CD14-positive monocyte (primary cell): ENCODE data around the gene FGFR2. TPM values are rescaled to one million over a fixed set of nuclear protein-coding genes. Genes with fewer than 3 reads are reported as not detected.

Source experiments
- DNase-seq, 3 donors: peaks; one replicate each; pipeline ENCODE4 v3.0.0-alpha.2; 2011 to 2022
- H2AFZ ChIP-seq: 2 replicates; pipeline ENCODE4 v1.6.0; 2012; ENCODE audit warnings: mild to moderate bottlenecking, low read depth, low read length, inconsistent platforms; ENCODE audit not compliant: insufficient read depth, poor library complexity, severe bottlenecking
- H3K27ac ChIP-seq, 2 donors: 1 replicate in 1 of 2; 2 replicates in 1 of 2; pipeline ENCODE4 v1.5.1; 2012 to 2013; ENCODE audit warnings: low read length in 2 of 2, control low read depth in 1 of 2, inconsistent platforms in 1 of 2, low read depth in 1 of 2, mild to moderate bottlenecking in 1 of 2
- H3K27me3 ChIP-seq, 2 donors: one replicate each; pipeline versions ENCODE4 v1.6.0 to v1.6.1; 2011 to 2013; ENCODE audit warnings: low read length in 2 of 2; ENCODE audit not compliant: control insufficient read depth in 2 of 2, insufficient read depth in 2 of 2
- H3K36me3 ChIP-seq, 2 donors: replicated peaks in 1 of 2; 1 replicate in 1 of 2; 2 replicates in 1 of 2; pipeline versions ENCODE4 v1.5.1 to v1.6.1; 2012 to 2013; ENCODE audit warnings: low read length in 2 of 2, control low read depth in 1 of 2, inconsistent platforms in 1 of 2, mild to moderate bottlenecking in 1 of 2; ENCODE audit not compliant: insufficient read depth in 2 of 2, control insufficient read depth in 1 of 2
- H3K4me1 ChIP-seq, 2 donors: 1 replicate in 1 of 2; 2 replicates in 1 of 2; pipeline versions ENCODE4 v1.5.1 to v1.6.1; 2012 to 2013; ENCODE audit warnings: low read length in 2 of 2, control low read depth in 1 of 2, inconsistent platforms in 1 of 2, mild to moderate bottlenecking in 1 of 2, moderate library complexity in 1 of 2; ENCODE audit not compliant: insufficient read depth in 2 of 2, control insufficient read depth in 1 of 2
- H3K4me2 ChIP-seq: replicated peaks from 2 replicates; pipeline ENCODE3; 2012; ENCODE audit warnings: low read length, moderate library complexity, mild to moderate bottlenecking; ENCODE audit not compliant: poor library complexity, severe bottlenecking; ENCODE audit errors: extremely low read depth
- H3K4me3 ChIP-seq, 3 experiments: fragments of 200-600 bp in 1 of 3; sonication (generic) in 1 of 3; replicated peaks in 1 of 3; 1 replicate in 2 of 3; 2 replicates in 1 of 3; pipeline ENCODE4 v1.5.1; 2011 to 2013; ENCODE audit warnings: low read length in 3 of 3, mild to moderate bottlenecking in 3 of 3, control low read depth in 2 of 3, low read depth in 2 of 3, inconsistent platforms in 1 of 3, moderate library complexity in 1 of 3
- H3K79me2 ChIP-seq: 2 replicates; pipeline ENCODE4 v1.6.0; 2012; ENCODE audit warnings: mild to moderate bottlenecking, control low read depth, inconsistent platforms, low read length, moderate library complexity; ENCODE audit not compliant: insufficient read depth
- H3K9ac ChIP-seq: 2 replicates; pipeline ENCODE4 v1.6.0; 2017; ENCODE audit warnings: low read length, mild to moderate bottlenecking; ENCODE audit not compliant: insufficient read depth, poor library complexity, severe bottlenecking
- H3K9me3 ChIP-seq, 2 donors: replicated peaks in 1 of 2; 1 replicate in 1 of 2; 2 replicates in 1 of 2; pipeline versions ENCODE4 v1.5.1 to v1.6.1; 2012 to 2013; ENCODE audit warnings: low read length in 2 of 2, control low read depth in 1 of 2; ENCODE audit not compliant: control insufficient read depth in 1 of 2, insufficient read depth in 1 of 2
- H4K20me1 ChIP-seq: 2 replicates; pipeline ENCODE4 v1.6.0; 2012; ENCODE audit warnings: mild to moderate bottlenecking, low read length, control low read depth, moderate library complexity; ENCODE audit not compliant: insufficient read depth
- H3K27ac Mint-ChIP-seq, 7 donors: one replicate each; pipeline ENCODE4 v1.8.0; 2020; ENCODE audit warnings: mild to moderate bottlenecking in 7 of 7, mixed read lengths in 7 of 7, moderate library complexity in 6 of 7, inconsistent platforms in 2 of 7
- H3K27me3 Mint-ChIP-seq, 3 donors: one replicate each; pipeline ENCODE4 v1.8.0; 2021 to 2022; ENCODE audit warnings: low read depth in 3 of 3, mild to moderate bottlenecking in 3 of 3, mixed read lengths in 3 of 3, moderate library complexity in 3 of 3, inconsistent platforms in 1 of 3
- H3K36me3 Mint-ChIP-seq, 2 donors: one replicate each; pipeline ENCODE4 v1.8.0; 2020; ENCODE audit warnings: mixed read lengths in 2 of 2, inconsistent platforms in 1 of 2, mild to moderate bottlenecking in 1 of 2
- H3K4me1 Mint-ChIP-seq: one replicate; pipeline ENCODE4 v1.8.0; 2020; ENCODE audit warnings: mild to moderate bottlenecking, mixed read lengths
- H3K4me3 Mint-ChIP-seq, 2 donors: one replicate each; pipeline ENCODE4 v1.8.0; 2020; ENCODE audit warnings: mild to moderate bottlenecking in 2 of 2, mixed read lengths in 2 of 2, moderate library complexity in 1 of 2
- H3K9me3 Mint-ChIP-seq, 7 donors: one replicate each; pipeline ENCODE4 v1.8.0; 2020 to 2022; ENCODE audit warnings: mixed read lengths in 7 of 7, mild to moderate bottlenecking in 6 of 7, moderate library complexity in 6 of 7, inconsistent platforms in 2 of 7
- WGBS: methylation state at CpG from one replicate; pipeline ENCODE4 v1.1.5; 2013; ENCODE audit warnings: missing lambda C conversion rate; ENCODE audit not compliant: insufficient coverage; 5-methylcytosine and 5-hydroxymethylcytosine counted together
- intact Hi-C, 2 donors: fragments of 100-400 bp; cut with micrococcal nuclease; formaldehyde crosslinking; loops; one replicate each; pipeline versions ENCODE4 v1.15.0 to v1.15.1; 2023
- polyA plus RNA-seq, 3 donors: library from polyadenylated mRNA; depleted of rRNA in 1 of 3; unstranded in 2 of 3; stranded (reverse) in 1 of 3; fragments of 300-500 nt in 2 of 3; fragments of >200 nt in 1 of 3; fragmentation: Illumina TruSeq in 2 of 3; gene quantifications; 1 replicate in 2 of 3; 2 replicates in 1 of 3; pipeline ENCODE4 v1.2.3, GENCODE V29; 2012 to 2021
- TF ChIP-seq, protein P1 (sequence below): fragments of 200-600 bp; IDR thresholded peaks from one replicate; pipeline ENCODE4 v1.8.0; 2022; ENCODE audit warnings: antibody characterized with exemption, mild to moderate bottlenecking

Gene FGFR2
- polyA plus RNA-seq, 3 donors: not detected

DNA sequence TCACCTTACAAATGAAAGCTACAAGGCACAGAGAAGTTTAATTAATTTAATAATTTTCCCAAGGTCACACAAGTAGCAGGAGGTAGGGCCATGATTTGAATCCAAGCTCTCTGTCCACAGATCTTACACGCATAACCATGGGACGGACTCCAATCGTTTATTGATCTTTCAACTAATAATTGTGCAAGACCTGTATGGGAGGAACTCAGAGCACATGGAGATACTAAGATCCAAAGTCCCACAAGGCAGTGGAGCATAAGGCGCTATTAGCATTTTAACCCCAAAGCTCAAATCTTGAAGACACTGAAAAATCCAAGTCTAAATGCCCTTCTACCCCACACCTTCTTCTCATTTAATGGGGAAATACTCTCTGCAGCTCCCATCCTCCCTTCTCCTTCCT, 143.5 kb downstream of the FGFR2 start:
- intact Hi-C loops: no loop called here
- no peaks in the 10 kb centered on the region for H3K4me1 Mint-ChIP-seq
- TF ChIP-seq, protein P1, sequence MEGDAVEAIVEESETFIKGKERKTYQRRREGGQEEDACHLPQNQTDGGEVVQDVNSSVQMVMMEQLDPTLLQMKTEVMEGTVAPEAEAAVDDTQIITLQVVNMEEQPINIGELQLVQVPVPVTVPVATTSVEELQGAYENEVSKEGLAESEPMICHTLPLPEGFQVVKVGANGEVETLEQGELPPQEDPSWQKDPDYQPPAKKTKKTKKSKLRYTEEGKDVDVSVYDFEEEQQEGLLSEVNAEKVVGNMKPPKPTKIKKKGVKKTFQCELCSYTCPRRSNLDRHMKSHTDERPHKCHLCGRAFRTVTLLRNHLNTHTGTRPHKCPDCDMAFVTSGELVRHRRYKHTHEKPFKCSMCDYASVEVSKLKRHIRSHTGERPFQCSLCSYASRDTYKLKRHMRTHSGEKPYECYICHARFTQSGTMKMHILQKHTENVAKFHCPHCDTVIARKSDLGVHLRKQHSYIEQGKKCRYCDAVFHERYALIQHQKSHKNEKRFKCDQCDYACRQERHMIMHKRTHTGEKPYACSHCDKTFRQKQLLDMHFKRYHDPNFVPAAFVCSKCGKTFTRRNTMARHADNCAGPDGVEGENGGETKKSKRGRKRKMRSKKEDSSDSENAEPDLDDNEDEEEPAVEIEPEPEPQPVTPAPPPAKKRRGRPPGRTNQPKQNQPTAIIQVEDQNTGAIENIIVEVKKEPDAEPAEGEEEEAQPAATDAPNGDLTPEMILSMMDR: no peak
- H3K27ac Mint-ChIP-seq: no peak overlapping the region
- H3K79me2 ChIP-seq: no peaks in the 10 kb centered on the region
- no peaks in the 10 kb centered on the region for H3K36me3 ChIP-seq
- no peaks in the 10 kb centered on the region for H3K27me3 ChIP-seq
- no peak overlapping the region for H3K27ac ChIP-seq
- H3K4me3 ChIP-seq: no peak overlapping the region
- no peak overlapping the region for H3K9ac ChIP-seq
- peaks cover 0 to 1% (median 0%) of the 10 kb centered on the region in 3 donors for H3K27me3 Mint-ChIP-seq
- no peak overlapping the region for H3K4me3 Mint-ChIP-seq
- H3K9me3 ChIP-seq: no peaks in the 10 kb centered on the region
- H4K20me1 ChIP-seq: no peaks in the 10 kb centered on the region
- no peaks in the 10 kb centered on the region for H3K4me1 ChIP-seq
- H3K9me3 Mint-ChIP-seq: peaks cover 0 to 11% (median 4%) of the 10 kb centered on the region in 7 donors
- DNase-seq: no peak
- no peaks in the 10 kb centered on the region for H3K36me3 Mint-ChIP-seq
- no peak overlapping the region for H3K4me2 ChIP-seq
- H2AFZ ChIP-seq: no peak overlapping the region
- 83% methylated on average over 1 of the region's 4 CpGs for WGBS

DNA sequence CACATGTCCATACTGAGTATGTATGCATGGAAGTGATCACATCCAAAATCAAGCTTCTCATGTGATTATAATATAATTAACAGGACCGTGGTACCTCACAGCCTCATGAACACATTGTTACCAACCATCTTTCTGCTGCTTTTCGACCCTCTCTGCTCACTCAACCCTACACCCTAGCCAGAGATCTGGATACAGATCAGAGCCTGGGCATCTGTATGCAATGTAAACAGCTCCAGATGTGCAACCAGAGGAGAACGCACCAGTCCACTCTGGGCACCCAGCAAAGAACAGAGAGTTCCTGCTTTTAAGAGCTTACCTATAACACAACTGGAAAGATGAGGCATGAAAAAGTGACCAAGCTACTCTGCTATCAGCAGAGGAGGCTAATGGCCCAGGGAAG, 145.1 kb downstream of the FGFR2 start:
- H4K20me1 ChIP-seq: no peaks in the 10 kb centered on the region
- Mint-ChIP-seq H3K27ac (no peak overlapping the region), H3K27me3 (peaks cover 0 to 2% (median 0%) of the 10 kb centered on the region in 3 donors), H3K9me3 (peaks cover 0 to 7% (median 4%) of the 10 kb centered on the region in 7 donors), H3K4me3 (no peak overlapping the region), H3K4me1 (no peaks in the 10 kb centered on the region), H3K36me3 (no peaks in the 10 kb centered on the region)
- no peak overlapping the region for H3K4me3 ChIP-seq
- no peak overlapping the region for H3K4me2 ChIP-seq
- no peak for DNase-seq
- WGBS: 83% methylated on average over 3 of the region's 3 CpGs
- H2AFZ ChIP-seq: no peak overlapping the region
- H3K79me2 ChIP-seq: no peaks in the 10 kb centered on the region
- intact Hi-C loops: no loop called here
- TF ChIP-seq, protein P1: no peak
- H3K36me3 ChIP-seq: no peaks in the 10 kb centered on the region
- H3K27ac ChIP-seq: no peak overlapping the region
- H3K9ac ChIP-seq: no peak overlapping the region
- H3K4me1 ChIP-seq: no peaks in the 10 kb centered on the region
- H3K27me3 ChIP-seq: no peaks in the 10 kb centered on the region
- H3K9me3 ChIP-seq: no peaks in the 10 kb centered on the region
